KOPT-K1 (cell line): ENCODE data around the gene CIB1.

ENCODE experiments used
- H3K27ac ChIP-seq: fragments of 200-600 bp; sonication (generic); 2 replicates; pipeline ENCODE4 v1.5.1; 2016; ENCODE audit warnings: antibody characterized with exemption, mild to moderate bottlenecking, low read depth, low read length; ENCODE audit not compliant: poor library complexity, severe bottlenecking
- H3K36me3 ChIP-seq: fragments of 200-600 bp; sonication (generic); 2 replicates; pipeline ENCODE4 v1.5.1; 2017; ENCODE audit warnings: antibody characterized with exemption, mild to moderate bottlenecking, low read length, moderate library complexity; ENCODE audit not compliant: insufficient read depth
- H3K9me3 ChIP-seq: fragments of 200-600 bp; sonication (generic); 2 replicates; pipeline ENCODE4 v1.5.1; 2017; ENCODE audit warnings: antibody characterized with exemption, low read length, mild to moderate bottlenecking; ENCODE audit not compliant: insufficient read depth, poor library complexity, severe bottlenecking

CIB1 gene

DNA sequence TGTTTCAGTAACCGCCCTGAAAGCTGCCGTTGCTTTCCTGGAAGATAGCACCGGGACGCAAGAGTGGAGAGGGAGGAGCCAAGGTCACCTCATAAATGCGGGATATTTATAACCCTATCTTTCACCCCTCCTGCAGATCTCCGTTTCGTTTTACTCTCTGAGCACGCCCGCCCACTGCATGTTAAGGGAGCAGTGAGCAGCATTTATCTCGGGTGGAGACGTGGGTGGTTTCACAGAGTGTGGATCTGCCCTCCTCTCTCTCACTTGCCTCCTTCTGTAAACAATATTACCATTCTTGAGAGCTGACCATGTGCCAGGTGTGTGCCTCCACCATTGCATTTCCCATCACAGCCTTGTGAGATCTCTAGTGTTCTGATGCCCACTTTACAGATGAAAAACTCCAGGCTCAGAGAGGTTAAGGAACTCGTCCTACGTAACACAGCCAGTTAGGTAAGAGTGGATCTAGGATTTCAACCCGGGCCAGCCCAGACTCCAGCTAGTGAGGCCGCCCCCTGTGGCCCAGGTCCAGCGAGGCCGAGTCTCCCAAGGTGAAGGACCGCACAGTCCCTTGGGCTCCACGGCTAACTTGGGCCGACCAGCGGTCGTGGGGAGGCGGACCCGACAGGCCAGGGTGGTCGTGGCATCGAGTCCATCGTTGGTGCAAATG is 49.5 kb downstream of the CIB1 start:
- Histone ChIP-seq H3K9me3 (no peaks in the 10 kb centered on the region), H3K36me3 (no peaks in the 10 kb centered on the region), H3K27ac (no peak overlapping the region)

DNA sequence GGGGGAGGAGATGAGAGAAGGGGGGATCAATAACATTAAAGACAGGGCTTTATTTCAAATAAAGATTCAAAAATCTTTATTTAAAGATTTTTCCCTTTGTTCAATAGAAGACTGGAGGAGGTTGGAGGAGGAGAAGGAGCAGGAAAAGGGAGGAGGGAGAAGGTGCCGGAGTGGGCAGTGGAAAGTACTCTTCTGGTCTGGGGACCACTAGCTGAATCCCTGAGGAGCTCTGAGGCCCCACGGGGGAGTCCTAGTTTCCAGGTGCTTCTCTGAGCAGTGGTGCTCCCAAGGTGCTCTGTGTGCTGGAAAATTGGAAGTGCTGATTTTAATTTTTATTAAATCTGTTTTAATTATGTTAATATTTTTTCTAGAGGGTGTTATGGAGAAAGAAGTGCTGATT is 52.0 kb downstream of the CIB1 start:
- Histone ChIP-seq H3K9me3 (no peaks in the 10 kb centered on the region), H3K36me3 (no peaks in the 10 kb centered on the region), H3K27ac (no peak overlapping the region)
